Measurements from ENCODE around the gene SNX33.

Gene SNX33

DNA sequence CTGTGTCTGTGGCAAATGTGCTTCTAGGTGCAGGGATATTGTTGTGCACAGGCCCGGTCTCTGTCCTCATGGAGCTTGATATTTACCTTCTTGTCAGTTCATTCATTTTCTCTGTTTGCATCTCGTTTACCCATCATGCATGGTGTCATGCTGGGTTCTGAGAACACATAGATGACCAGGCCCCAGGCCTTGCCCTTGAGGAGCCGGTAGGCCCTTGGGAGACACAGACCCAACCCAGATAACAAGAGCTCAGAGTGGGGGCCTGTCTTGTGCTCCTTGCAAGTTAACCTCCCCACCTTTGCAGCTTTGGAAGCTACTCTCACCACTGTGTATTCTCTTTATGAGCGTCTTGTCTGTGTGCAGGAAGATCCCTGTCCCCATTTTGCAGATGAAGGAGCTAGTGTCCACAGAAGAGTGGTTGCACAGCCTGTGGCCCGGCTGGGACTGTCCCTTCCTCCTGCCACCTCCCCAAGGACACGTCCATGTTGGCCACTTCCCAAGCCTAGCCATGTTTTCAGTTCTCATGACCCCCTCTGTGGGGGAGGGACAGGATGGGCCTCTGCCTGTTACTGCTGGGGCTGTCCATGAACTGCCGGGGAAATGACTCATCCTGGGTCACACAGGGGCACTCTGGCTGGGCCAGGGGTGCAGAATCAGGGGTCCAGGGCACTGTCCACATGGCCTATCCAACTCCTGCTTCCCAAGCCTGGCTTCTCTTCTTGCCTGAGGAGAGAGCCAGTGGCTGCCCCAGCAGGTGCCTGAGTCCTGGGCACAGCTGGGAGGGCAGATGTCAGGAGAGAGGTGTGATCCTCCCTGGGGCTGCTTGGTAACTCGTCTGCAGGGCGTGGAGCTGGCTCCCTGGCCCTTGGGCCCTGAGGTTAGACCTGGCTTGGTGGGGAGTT, 3.4 kb downstream of the SNX33 start:
- Histone ChIP-seq H3K36me3 (ENCODE audit: insufficient read depth, low read length) (no peaks in the 10 kb centered on the region; the same call in 1 of the 2 replicates), H3K9ac (ENCODE audit: low read depth, low read length) (no peak overlapping the region), H3K4me1 (ENCODE audit: insufficient read depth, low read length) (peaks cover 13% of the 10 kb centered on the region), H3K9me3 (ENCODE audit: control insufficient read depth, insufficient read depth, low read length) (no peaks in the 10 kb centered on the region)

- Histone ChIP-seq H3K4me1 (ENCODE audit: insufficient read depth, low read length) (peaks cover 13% of the 10 kb centered on the region), H3K9ac (ENCODE audit: low read depth, low read length) (no peak overlapping the region), H3K9me3 (ENCODE audit: control insufficient read depth, insufficient read depth, low read length) (no peaks in the 10 kb centered on the region), H3K36me3 (ENCODE audit: insufficient read depth, low read length) (no peaks in the 10 kb centered on the region; the same call in 1 of the 2 replicates)
Measured at GRCh38 chr15:75651810-75652543, 4.3 kb downstream of the SNX33 start.

- Histone ChIP-seq H3K36me3 (ENCODE audit: insufficient read depth, low read length) (no peaks in the 10 kb centered on the region; the same call in 1 of the 2 replicates), H3K9me3 (ENCODE audit: control insufficient read depth, insufficient read depth, low read length) (no peaks in the 10 kb centered on the region), H3K9ac (ENCODE audit: low read depth, low read length) (no peak overlapping the region), H3K4me1 (ENCODE audit: insufficient read depth, low read length) (peaks cover 13% of the 10 kb centered on the region)
Measured at GRCh38 chr15:75653347-75653913, 5.7 kb downstream of the SNX33 start.

- Histone ChIP-seq H3K9me3 (ENCODE audit: control insufficient read depth, insufficient read depth, low read length) (no peaks in the 10 kb centered on the region), H3K36me3 (ENCODE audit: insufficient read depth, low read length) (no peaks in the 10 kb centered on the region; the same call in 1 of the 2 replicates), H3K9ac (ENCODE audit: low read depth, low read length) (no peak overlapping the region), H3K4me1 (ENCODE audit: insufficient read depth, low read length) (peaks cover 13% of the 10 kb centered on the region)
Measured at GRCh38 chr15:75654201-75654907, 6.6 kb downstream of the SNX33 start.

- H3K9me3 ChIP-seq (ENCODE audit: control insufficient read depth, insufficient read depth, low read length), result no peaks in the 10 kb centered on the region
- H3K4me1 ChIP-seq (ENCODE audit: insufficient read depth, low read length), result peaks cover 14% of the 10 kb centered on the region
- no peak overlapping the region for H3K9ac ChIP-seq (ENCODE audit: low read depth, low read length)
- no peaks in the 10 kb centered on the region; the same call in 1 of the 2 replicates for H3K36me3 ChIP-seq (ENCODE audit: insufficient read depth, low read length)
Measured at GRCh38 chr15:75655931-75656330, 8.2 kb downstream of the SNX33 start.

GRCh38 chr15:75656331-75656730, 8.6 kb downstream of the SNX33 start:
- Histone ChIP-seq H3K9ac (ENCODE audit: low read depth, low read length) (no peak overlapping the region), H3K4me1 (ENCODE audit: insufficient read depth, low read length) (peaks cover 12% of the 10 kb centered on the region), H3K36me3 (ENCODE audit: insufficient read depth, low read length) (no peaks in the 10 kb centered on the region; the same call in 1 of the 2 replicates), H3K9me3 (ENCODE audit: control insufficient read depth, insufficient read depth, low read length) (no peaks in the 10 kb centered on the region)

- Histone ChIP-seq H3K9me3 (ENCODE audit: control insufficient read depth, insufficient read depth, low read length) (no peaks in the 10 kb centered on the region), H3K9ac (ENCODE audit: low read depth, low read length) (no peak overlapping the region), H3K36me3 (ENCODE audit: insufficient read depth, low read length) (no peaks in the 10 kb centered on the region; the same call in 1 of the 2 replicates), H3K4me1 (ENCODE audit: insufficient read depth, low read length) (peaks cover 10% of the 10 kb centered on the region)
Measured at GRCh38 chr15:75656813-75657212, 9.1 kb downstream of the SNX33 start.

DNA sequence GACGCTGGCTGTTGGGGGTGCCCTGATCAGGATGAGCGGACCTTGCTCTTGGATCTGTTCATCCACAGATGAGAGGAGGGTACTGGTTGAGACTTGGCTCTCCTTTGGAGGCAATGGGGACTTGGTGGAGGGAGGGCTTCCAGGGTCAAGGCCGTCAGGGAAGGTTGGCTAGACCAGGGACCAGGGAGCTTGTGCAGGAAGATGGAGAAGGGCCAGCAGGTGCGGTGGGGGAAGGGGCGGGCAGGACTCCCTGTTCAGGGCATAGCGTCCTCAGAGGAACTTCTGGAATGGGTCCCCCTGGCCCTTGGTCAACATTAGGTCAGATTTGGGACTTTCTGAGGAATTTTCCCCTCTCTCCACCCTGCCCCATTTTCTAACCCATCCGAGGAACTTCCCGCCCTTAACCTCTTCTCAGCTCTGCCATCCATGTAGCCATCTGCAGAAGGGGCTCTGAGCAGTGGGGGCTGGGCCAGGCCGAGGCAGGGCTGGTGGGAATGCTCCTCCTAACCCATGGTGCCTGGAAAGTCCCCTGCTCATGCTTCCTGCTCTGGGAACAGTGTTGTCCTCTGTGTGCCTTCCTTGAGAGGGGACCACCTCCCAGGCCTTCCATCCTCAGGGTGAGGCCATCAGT, 11.5 kb downstream of the SNX33 start:
- no peaks in the 10 kb centered on the region; the same call in 1 of the 2 replicates for H3K36me3 ChIP-seq (ENCODE audit: insufficient read depth, low read length)
- H3K4me1 ChIP-seq (ENCODE audit: insufficient read depth, low read length), result peaks cover 9% of the 10 kb centered on the region
- no peak overlapping the region for H3K9ac ChIP-seq (ENCODE audit: low read depth, low read length)
- no peaks in the 10 kb centered on the region for H3K9me3 ChIP-seq (ENCODE audit: control insufficient read depth, insufficient read depth, low read length)

- Histone ChIP-seq H3K9ac (ENCODE audit: low read depth, low read length) (no peak overlapping the region), H3K9me3 (ENCODE audit: control insufficient read depth, insufficient read depth, low read length) (no peaks in the 10 kb centered on the region), H3K36me3 (ENCODE audit: insufficient read depth, low read length) (no peaks in the 10 kb centered on the region; the same call in 1 of the 2 replicates), H3K4me1 (ENCODE audit: insufficient read depth, low read length) (peaks cover 9% of the 10 kb centered on the region)
Measured at GRCh38 chr15:75659928-75660645, 12.4 kb downstream of the SNX33 start.

GRCh38 chr15:75661100-75661755, 13.5 kb downstream of the SNX33 start:
- Histone ChIP-seq H3K9ac (ENCODE audit: low read depth, low read length) (no peak overlapping the region), H3K9me3 (ENCODE audit: control insufficient read depth, insufficient read depth, low read length) (no peaks in the 10 kb centered on the region), H3K36me3 (ENCODE audit: insufficient read depth, low read length) (no peaks in the 10 kb centered on the region; the same call in none of the 2 replicates), H3K4me1 (ENCODE audit: insufficient read depth, low read length) (peaks cover 9% of the 10 kb centered on the region)

- Histone ChIP-seq H3K9ac (ENCODE audit: low read depth, low read length) (no peak overlapping the region), H3K36me3 (ENCODE audit: insufficient read depth, low read length) (no peaks in the 10 kb centered on the region; the same call in none of the 2 replicates), H3K9me3 (ENCODE audit: control insufficient read depth, insufficient read depth, low read length) (no peaks in the 10 kb centered on the region), H3K4me1 (ENCODE audit: insufficient read depth, low read length) (peaks cover 14% of the 10 kb centered on the region)
Measured at GRCh38 chr15:75661756-75662140, 14.0 kb downstream of the SNX33 start.

DNA sequence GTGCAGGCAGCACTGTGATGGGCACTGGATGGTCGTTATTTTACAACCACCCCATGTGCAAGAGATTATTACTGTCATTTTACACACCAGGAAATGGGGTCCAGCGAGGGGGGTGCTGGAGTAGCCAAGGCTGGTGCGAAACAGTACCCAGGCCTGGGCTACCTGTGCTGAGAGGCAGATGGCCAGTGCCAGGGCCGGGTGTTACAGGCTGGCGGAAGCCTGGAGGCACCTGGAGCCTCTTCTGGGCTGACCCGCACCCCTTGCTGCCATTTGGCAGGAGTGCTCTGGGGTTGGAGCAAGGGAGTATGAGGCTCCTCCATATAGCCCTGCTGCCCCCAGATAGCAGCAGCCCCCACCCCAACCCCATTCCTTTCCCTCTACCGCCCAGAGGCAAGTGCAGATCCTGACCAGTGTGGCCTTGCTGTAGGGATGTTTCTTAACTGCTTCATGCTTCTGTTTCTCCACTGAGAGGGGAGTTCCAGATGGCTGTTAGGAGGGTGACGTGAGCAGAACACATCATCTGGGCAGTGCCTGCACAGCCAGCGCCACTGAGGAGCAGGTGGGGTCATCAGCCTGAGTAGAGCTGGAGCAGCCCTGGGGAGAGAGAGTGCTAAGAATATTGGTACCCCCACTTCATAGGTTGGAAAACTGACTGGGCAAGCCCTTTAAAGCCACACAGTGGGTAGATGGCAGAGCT, 15.3 kb downstream of the SNX33 start:
- Histone ChIP-seq H3K4me1 (ENCODE audit: insufficient read depth, low read length) (peaks cover 14% of the 10 kb centered on the region), H3K36me3 (ENCODE audit: insufficient read depth, low read length) (no peaks in the 10 kb centered on the region; the same call in none of the 2 replicates), H3K9ac (ENCODE audit: low read depth, low read length) (no peak overlapping the region), H3K9me3 (ENCODE audit: control insufficient read depth, insufficient read depth, low read length) (no peaks in the 10 kb centered on the region)

Data from ES-I3 (cell line).